Neural cell (in vitro differentiated cells): Measurements from ENCODE around the gene AOAH. TPM values are rescaled to one million over a fixed set of nuclear protein-coding genes. Genes with fewer than 3 reads are reported as not detected.

Experiments
- H2AFZ ChIP-seq: fragments of 200-600, 300-800 bp; sonication (generic), shearing (Covaris generic); 2 replicates; pipeline ENCODE4 v1.6.0; 2014; ENCODE audit warnings: low read depth, mild to moderate bottlenecking, antibody characterized with exemption, low read length, moderate library complexity
- H3F3A ChIP-seq: fragments of 200-600 bp; shearing (Covaris generic); 2 replicates; pipeline ENCODE4 v1.6.1; 2016; ENCODE audit warnings: mild to moderate bottlenecking, moderate library complexity, mixed read lengths, antibody characterized with exemption, low read length; ENCODE audit not compliant: insufficient read depth, poor library complexity, severe bottlenecking
- H3K27ac ChIP-seq: fragments of 200-600, 300-800 bp; sonication (generic), shearing (Covaris generic); 2 replicates; pipeline ENCODE4 v1.5.1; 2014; ENCODE audit warnings: mild to moderate bottlenecking, low read length, moderate library complexity
- H3K27me3 ChIP-seq: fragments of 300-800, 200-600 bp; sonication (generic), shearing (Covaris generic); 2 replicates; pipeline ENCODE4 v1.6.0; 2014; ENCODE audit warnings: mild to moderate bottlenecking, low read depth, low read length, moderate library complexity; ENCODE audit not compliant: insufficient read depth
- H3K36me3 ChIP-seq: fragments of 300-800, 200-600 bp; sonication (generic), shearing (Covaris generic); 2 replicates; pipeline ENCODE4 v1.5.1; 2014; ENCODE audit warnings: mild to moderate bottlenecking, antibody characterized with exemption, low read length, moderate library complexity; ENCODE audit not compliant: insufficient read depth
- H3K4me2 ChIP-seq: fragments of 300-800, 200-600 bp; sonication (generic), shearing (Covaris generic); 2 replicates; pipeline ENCODE4 v1.6.0; 2014; ENCODE audit warnings: mild to moderate bottlenecking, low read length
- H3K4me3 ChIP-seq: fragments of 300-800, 200-600 bp; sonication (generic), shearing (Covaris generic); 2 replicates; pipeline ENCODE4 v1.5.1; 2014; ENCODE audit warnings: mild to moderate bottlenecking, low read length, moderate library complexity
- H3K79me2 ChIP-seq: fragments of 200-600 bp; shearing (Covaris generic); replicated peaks from 2 replicates; pipeline ENCODE4 v1.6.0; 2014; ENCODE audit warnings: mild to moderate bottlenecking, low read length, moderate library complexity; ENCODE audit not compliant: insufficient read depth
- H3K9ac ChIP-seq: fragments of 300-800, 200-600 bp; sonication (generic), shearing (Covaris generic); 2 replicates; pipeline ENCODE4 v1.6.1; 2016; ENCODE audit warnings: mild to moderate bottlenecking, low read length, mixed read lengths
- H3K9me2 ChIP-seq: fragments of 200-600 bp; shearing (Covaris generic); 2 replicates; pipeline ENCODE4 v1.6.1; 2016; ENCODE audit warnings: mild to moderate bottlenecking, low read length, mixed read lengths; ENCODE audit not compliant: insufficient read depth
- H3K9me3 ChIP-seq: fragments of 200-600, 300-800 bp; sonication (generic), shearing (Covaris generic); 2 replicates; pipeline ENCODE4 v1.6.1; 2016; ENCODE audit warnings: mild to moderate bottlenecking, mixed run types, low read length, moderate library complexity, mixed read lengths
- H4K20me1 ChIP-seq: fragments of 200-600 bp; shearing (Covaris generic); 2 replicates; pipeline ENCODE4 v1.6.1; 2016; ENCODE audit warnings: mild to moderate bottlenecking, mixed run types; ENCODE audit not compliant: insufficient read depth
- EP300 ChIP-seq: fragments of 450-650 bp; conservative IDR thresholded peaks from 2 replicates; pipeline ENCODE4 v1.6.1; 2014; ENCODE audit warnings: antibody characterized with exemption, mild to moderate bottlenecking, moderate library complexity; ENCODE audit not compliant: poor library complexity, severe bottlenecking
- EZH2 ChIP-seq: fragments of 200-600, 300-800 bp; shearing (Covaris generic), sonication (generic); IDR thresholded peaks from 2 replicates; pipeline ENCODE4 v1.6.1; 2014; ENCODE audit warnings: antibody characterized with exemption, low read length, borderline replicate concordance, mild to moderate bottlenecking; ENCODE audit not compliant: insufficient read depth, poor library complexity, severe bottlenecking
- MXI1 ChIP-seq: fragments of 450-650 bp; conservative IDR thresholded peaks from 2 replicates; pipeline ENCODE4 v1.6.1; 2014; ENCODE audit warnings: antibody characterized with exemption, mild to moderate bottlenecking; ENCODE audit not compliant: poor library complexity, severe bottlenecking
- POLR2AphosphoS5 ChIP-seq: IDR thresholded peaks from 2 replicates; pipeline ENCODE4 v1.6.1; 2012
- RAD21 ChIP-seq: fragments of 450-650 bp; conservative IDR thresholded peaks from 2 replicates; pipeline ENCODE4 v1.6.1; 2014; ENCODE audit warnings: antibody characterized with exemption, mild to moderate bottlenecking, moderate library complexity
- REST ChIP-seq: IDR thresholded peaks from 2 replicates; pipeline ENCODE4 v1.6.1; 2012; ENCODE audit warnings: borderline replicate concordance
- SMC3 ChIP-seq: fragments of 450-650 bp; conservative IDR thresholded peaks from 2 replicates; pipeline ENCODE4 v1.6.1; 2014; ENCODE audit warnings: antibody characterized with exemption, mild to moderate bottlenecking, moderate library complexity; ENCODE audit not compliant: poor library complexity
- TAF1 ChIP-seq: IDR thresholded peaks from 2 replicates; pipeline ENCODE4 v1.6.1; 2012; ENCODE audit warnings: low read depth
- polyA plus RNA-seq: library from polyadenylated mRNA; depleted of rRNA; stranded (reverse); fragments of >200 nt; gene quantifications from 2 replicates; pipeline ENCODE4 v1.2.3, GENCODE V29; 2014
- TF ChIP-seq, protein P1 (sequence below): fragments of 450-650 bp; IDR thresholded peaks from 2 replicates; pipeline ENCODE4 v1.5.1; 2014; ENCODE audit warnings: antibody characterized with exemption, mild to moderate bottlenecking, moderate library complexity; ENCODE audit not compliant: poor library complexity, severe bottlenecking

AOAH gene
- polyA plus RNA-seq, 1 donor from 2014 or later, result 4.3 TPM

DNA sequence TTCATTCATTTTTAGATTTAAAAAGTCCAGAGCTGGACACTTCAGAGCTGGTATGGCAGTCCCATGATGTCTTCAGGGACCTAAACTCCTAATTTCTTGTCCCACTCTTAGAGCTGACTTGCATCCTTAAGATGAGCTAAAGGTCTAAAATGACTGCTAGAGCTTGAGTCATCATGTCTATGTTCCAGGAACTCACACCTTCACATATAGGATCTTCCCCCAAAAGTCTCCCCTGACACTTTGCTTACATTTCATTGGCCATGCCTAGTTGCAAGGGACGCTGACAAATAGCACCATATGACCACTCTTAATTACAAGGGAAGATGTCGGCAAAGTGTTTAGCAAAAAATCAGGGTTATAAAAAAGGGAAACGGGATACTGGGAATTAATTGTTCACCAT lies 10.4 kb upstream of the AOAH start:
- Histone ChIP-seq H3K27me3 (no peaks in the 10 kb centered on the region), H3K79me2 (no peaks in the 10 kb centered on the region), H3K4me2 (no peak overlapping the region), H3K27ac (no peak overlapping the region), H3F3A (no peaks in the 10 kb centered on the region), H3K9ac (no peak overlapping the region), H2AFZ (no peak overlapping the region), H3K36me3 (no peaks in the 10 kb centered on the region), H3K4me3 (no peak overlapping the region), H3K9me2 (no peaks in the 10 kb centered on the region), H4K20me1 (no peaks in the 10 kb centered on the region), H3K9me3 (no peaks in the 10 kb centered on the region)
- TF ChIP-seq, protein P1, sequence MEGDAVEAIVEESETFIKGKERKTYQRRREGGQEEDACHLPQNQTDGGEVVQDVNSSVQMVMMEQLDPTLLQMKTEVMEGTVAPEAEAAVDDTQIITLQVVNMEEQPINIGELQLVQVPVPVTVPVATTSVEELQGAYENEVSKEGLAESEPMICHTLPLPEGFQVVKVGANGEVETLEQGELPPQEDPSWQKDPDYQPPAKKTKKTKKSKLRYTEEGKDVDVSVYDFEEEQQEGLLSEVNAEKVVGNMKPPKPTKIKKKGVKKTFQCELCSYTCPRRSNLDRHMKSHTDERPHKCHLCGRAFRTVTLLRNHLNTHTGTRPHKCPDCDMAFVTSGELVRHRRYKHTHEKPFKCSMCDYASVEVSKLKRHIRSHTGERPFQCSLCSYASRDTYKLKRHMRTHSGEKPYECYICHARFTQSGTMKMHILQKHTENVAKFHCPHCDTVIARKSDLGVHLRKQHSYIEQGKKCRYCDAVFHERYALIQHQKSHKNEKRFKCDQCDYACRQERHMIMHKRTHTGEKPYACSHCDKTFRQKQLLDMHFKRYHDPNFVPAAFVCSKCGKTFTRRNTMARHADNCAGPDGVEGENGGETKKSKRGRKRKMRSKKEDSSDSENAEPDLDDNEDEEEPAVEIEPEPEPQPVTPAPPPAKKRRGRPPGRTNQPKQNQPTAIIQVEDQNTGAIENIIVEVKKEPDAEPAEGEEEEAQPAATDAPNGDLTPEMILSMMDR, result no peak
- TF ChIP-seq EZH2 (no peak), EP300 (no peak), TAF1 (no peak), SMC3 (no peak), POLR2AphosphoS5 (no peak), MXI1 (no peak), RAD21 (no peak), REST (no peak)

GRCh38 chr7:36733411-36733810 lies 9.1 kb upstream of the AOAH start:
- Histone ChIP-seq H3K27ac (no peak overlapping the region), H3K4me2 (no peak overlapping the region)

More at GRCh38 chr7:36733411-36733810, 9.1 kb upstream of the AOAH start:
- Histone ChIP-seq H3K79me2 (no peaks in the 10 kb centered on the region), H2AFZ (no peak overlapping the region), H3K36me3 (no peaks in the 10 kb centered on the region), H3K9me2 (no peaks in the 10 kb centered on the region), H3F3A (no peaks in the 10 kb centered on the region), H3K9me3 (no peaks in the 10 kb centered on the region), H3K4me3 (no peak overlapping the region), H3K9ac (no peak overlapping the region), H4K20me1 (no peaks in the 10 kb centered on the region), H3K27me3 (no peaks in the 10 kb centered on the region)
- no peak for TF ChIP-seq MXI1
- TF ChIP-seq REST, result no peak
- no peak for TF ChIP-seq TAF1
- TF ChIP-seq EP300, result no peak
- TF ChIP-seq EZH2, result no peak
- no peak for TF ChIP-seq POLR2AphosphoS5
- no peak for TF ChIP-seq RAD21
- TF ChIP-seq, protein P1, result no peak
- TF ChIP-seq SMC3, result no peak
